DOHH2 (cell line): ENCODE data around the gene NKTR.

Source experiments
- H3F3A ChIP-seq: fragments of 200-600 bp; sonication (generic), shearing (Covaris generic); 2 replicates; pipeline ENCODE4 v1.6.0; 2016; ENCODE audit warnings: antibody characterized with exemption, mild to moderate bottlenecking; ENCODE audit not compliant: control insufficient read depth, insufficient read depth
- H3K27ac ChIP-seq: fragments of 200-600 bp; sonication (generic); 2 replicates; pipeline ENCODE4 v1.5.1; 2014; ENCODE audit warnings: low read depth, mild to moderate bottlenecking, low read length, moderate library complexity
- H3K27me3 ChIP-seq: fragments of 200-600 bp; sonication (generic); 2 replicates; pipeline ENCODE4 v1.6.1; 2014; ENCODE audit warnings: mild to moderate bottlenecking, low read length, mixed read lengths; ENCODE audit not compliant: control insufficient read depth
- H3K36me3 ChIP-seq: fragments of 200-600 bp; sonication (generic); 2 replicates; pipeline ENCODE4 v1.6.1; 2014; ENCODE audit warnings: mild to moderate bottlenecking, low read length, moderate library complexity, mixed read lengths; ENCODE audit not compliant: control insufficient read depth
- H3K4me1 ChIP-seq: fragments of 200-600 bp; sonication (generic); 2 replicates; pipeline ENCODE4 v1.6.1; 2014; ENCODE audit warnings: mild to moderate bottlenecking, low read length, mixed read lengths; ENCODE audit not compliant: control insufficient read depth
- H3K4me2 ChIP-seq: fragments of 200-600 bp; sonication (generic); 2 replicates; pipeline ENCODE4 v1.6.0; 2014; ENCODE audit warnings: mild to moderate bottlenecking, low read length, moderate library complexity
- H3K4me3 ChIP-seq: fragments of 200-600 bp; sonication (generic); 2 replicates; pipeline ENCODE4 v1.5.1; 2014; ENCODE audit warnings: mild to moderate bottlenecking, low read length, mixed read lengths
- H3K79me2 ChIP-seq: fragments of 200-600 bp; sonication (generic); 2 replicates; pipeline ENCODE4 v1.6.1; 2014; ENCODE audit warnings: mild to moderate bottlenecking, low read length, mixed read lengths; ENCODE audit not compliant: control insufficient read depth
- H3K9me2 ChIP-seq: fragments of 200-600 bp; sonication (generic); replicated peaks from 2 replicates; pipeline ENCODE4 v1.6.1; 2014; ENCODE audit warnings: mild to moderate bottlenecking, low read length, mixed read lengths; ENCODE audit not compliant: control insufficient read depth
- H3K9me3 ChIP-seq: fragments of 200-600 bp; sonication (generic); 2 replicates; pipeline ENCODE4 v1.6.1; 2014; ENCODE audit warnings: antibody characterized with exemption, low read length, mixed read lengths; ENCODE audit not compliant: control insufficient read depth, insufficient read depth
- H4K20me1 ChIP-seq: fragments of 200-600 bp; sonication (generic); 2 replicates; pipeline ENCODE4 v1.6.0; 2014; ENCODE audit warnings: low read depth, mild to moderate bottlenecking, antibody characterized with exemption, low read length, moderate library complexity; ENCODE audit not compliant: control insufficient read depth, insufficient read depth
- EZH2phosphoT487 ChIP-seq: fragments of 200-600 bp; sonication (generic); IDR thresholded peaks from 2 replicates; pipeline ENCODE4 v1.6.1; 2017; ENCODE audit warnings: borderline replicate concordance, mild to moderate bottlenecking, antibody characterized with exemption, low read length, moderate library complexity, mixed read lengths
- TF ChIP-seq, protein P1 (sequence below): fragments of 200-600 bp; sonication (generic); IDR thresholded peaks from one replicate; pipeline ENCODE4 v1.5.1; 2014; ENCODE audit warnings: antibody characterized with exemption, mild to moderate bottlenecking, low read depth, low read length; ENCODE audit not compliant: poor library complexity, severe bottlenecking

Gene NKTR

DNA sequence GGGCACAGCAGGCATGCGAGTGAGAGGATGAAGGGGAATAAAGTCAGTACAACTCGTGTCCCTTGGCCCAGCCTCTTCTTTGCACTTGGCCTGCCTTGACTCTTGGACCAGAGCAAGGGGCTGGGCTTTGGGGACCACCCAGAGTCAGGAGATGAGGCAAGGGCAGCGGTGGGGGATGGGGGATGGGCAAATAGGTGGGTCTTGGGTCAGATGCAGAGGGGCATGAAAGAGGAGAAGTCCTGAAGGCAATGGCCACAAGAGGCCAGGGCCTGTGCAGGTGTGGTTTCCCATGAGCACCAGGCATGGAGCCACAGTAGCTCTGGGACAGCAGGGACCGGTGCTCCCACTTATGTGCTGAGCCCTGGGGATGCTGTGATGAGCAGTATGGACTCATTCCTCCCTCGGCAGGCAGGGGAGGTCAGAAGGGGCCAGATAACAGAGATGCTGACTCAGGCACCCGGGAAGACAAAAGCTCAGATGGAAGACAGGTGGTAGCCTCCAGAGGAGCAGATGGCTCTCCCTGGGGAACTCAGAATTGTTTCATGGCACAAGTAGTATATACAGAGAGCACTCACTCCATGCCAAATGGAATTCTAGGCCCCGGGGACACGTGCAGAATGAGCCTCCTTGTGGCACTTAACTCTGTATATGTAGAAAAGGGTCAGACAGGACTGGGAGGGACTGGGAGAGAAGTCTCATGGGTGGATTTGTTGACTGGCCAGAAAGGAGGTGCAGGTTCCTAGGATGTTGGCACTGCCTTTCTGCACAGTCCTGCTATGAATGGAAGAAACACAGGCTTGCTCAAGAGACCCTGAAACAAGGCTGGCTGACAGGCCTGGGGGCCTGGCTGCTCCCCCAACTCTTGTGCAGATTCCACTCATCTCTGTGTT, 67.3 kb downstream of the NKTR start:
- Histone ChIP-seq H3K9me2 (no peaks in the 10 kb centered on the region; the same call in 1 of the 2 replicates), H3K27ac (no peak overlapping the region), H3K9me3 (no peaks in the 10 kb centered on the region; the same call in 1 of the 2 replicates), H3K27me3 (no peaks in the 10 kb centered on the region), H3K4me3 (no peak overlapping the region), H3F3A (no peaks in the 10 kb centered on the region), H4K20me1 (no peaks in the 10 kb centered on the region), H3K36me3 (no peaks in the 10 kb centered on the region), H3K4me2 (no peak overlapping the region), H3K79me2 (no peaks in the 10 kb centered on the region), H3K4me1 (peaks cover 8% of the 10 kb centered on the region)
- TF ChIP-seq, protein P1, sequence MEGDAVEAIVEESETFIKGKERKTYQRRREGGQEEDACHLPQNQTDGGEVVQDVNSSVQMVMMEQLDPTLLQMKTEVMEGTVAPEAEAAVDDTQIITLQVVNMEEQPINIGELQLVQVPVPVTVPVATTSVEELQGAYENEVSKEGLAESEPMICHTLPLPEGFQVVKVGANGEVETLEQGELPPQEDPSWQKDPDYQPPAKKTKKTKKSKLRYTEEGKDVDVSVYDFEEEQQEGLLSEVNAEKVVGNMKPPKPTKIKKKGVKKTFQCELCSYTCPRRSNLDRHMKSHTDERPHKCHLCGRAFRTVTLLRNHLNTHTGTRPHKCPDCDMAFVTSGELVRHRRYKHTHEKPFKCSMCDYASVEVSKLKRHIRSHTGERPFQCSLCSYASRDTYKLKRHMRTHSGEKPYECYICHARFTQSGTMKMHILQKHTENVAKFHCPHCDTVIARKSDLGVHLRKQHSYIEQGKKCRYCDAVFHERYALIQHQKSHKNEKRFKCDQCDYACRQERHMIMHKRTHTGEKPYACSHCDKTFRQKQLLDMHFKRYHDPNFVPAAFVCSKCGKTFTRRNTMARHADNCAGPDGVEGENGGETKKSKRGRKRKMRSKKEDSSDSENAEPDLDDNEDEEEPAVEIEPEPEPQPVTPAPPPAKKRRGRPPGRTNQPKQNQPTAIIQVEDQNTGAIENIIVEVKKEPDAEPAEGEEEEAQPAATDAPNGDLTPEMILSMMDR, result no peak
- no peak for TF ChIP-seq EZH2phosphoT487

DNA sequence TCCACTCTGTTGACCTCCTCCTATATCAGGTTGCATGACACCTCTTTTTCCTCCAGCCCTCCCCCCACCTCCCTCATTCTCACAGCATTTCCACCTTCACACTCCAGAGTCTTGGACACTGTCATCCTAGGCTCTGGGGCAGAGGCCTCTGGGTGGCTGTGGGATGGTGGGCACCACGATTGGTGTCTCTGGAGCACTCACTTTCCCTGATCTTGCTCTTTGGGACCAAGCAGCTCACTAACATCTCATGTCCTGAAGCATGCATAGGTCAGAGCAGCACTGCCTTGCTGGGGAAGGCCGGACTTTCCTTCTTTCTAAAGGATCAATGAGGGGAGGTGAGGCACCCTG, 67.9 kb downstream of the NKTR start:
- no peak overlapping the region for H3K27ac ChIP-seq

DNA sequence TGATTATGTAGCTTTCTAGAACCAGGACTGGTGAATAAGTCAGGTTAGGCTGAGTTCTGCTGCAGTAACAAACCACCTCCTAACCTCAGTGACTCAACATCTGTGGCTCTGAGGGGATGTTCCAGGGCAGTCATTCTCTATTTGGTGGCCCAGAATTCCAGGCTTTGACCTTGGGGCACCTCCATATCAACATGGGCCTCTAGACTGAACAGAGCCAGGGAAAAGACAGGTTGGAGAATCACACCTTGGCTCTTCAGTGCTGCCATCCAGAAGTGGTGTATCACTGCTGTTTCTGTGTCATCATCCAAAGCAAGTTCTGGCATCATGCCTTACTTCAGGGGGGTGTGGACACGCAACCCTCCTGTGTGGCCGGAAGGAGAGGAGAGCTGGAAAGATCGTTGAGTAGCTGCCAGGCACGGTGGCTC, 68.3 kb downstream of the NKTR start:
- no peak overlapping the region for H3K27ac ChIP-seq
- TF ChIP-seq, protein P1, result no peak
- no peak for TF ChIP-seq EZH2phosphoT487
- H3K9me3 ChIP-seq, result no peaks in the 10 kb centered on the region; the same call in 1 of the 2 replicates
- H3F3A ChIP-seq, result no peaks in the 10 kb centered on the region
- peaks cover 2% of the 10 kb centered on the region for H3K4me1 ChIP-seq
- H3K27me3 ChIP-seq, result no peaks in the 10 kb centered on the region
- no peak overlapping the region for H3K4me2 ChIP-seq
- no peaks in the 10 kb centered on the region for H3K36me3 ChIP-seq
- H4K20me1 ChIP-seq, result no peaks in the 10 kb centered on the region
- H3K4me3 ChIP-seq, result no peak overlapping the region
- no peaks in the 10 kb centered on the region; the same call in 1 of the 2 replicates for H3K9me2 ChIP-seq
- no peaks in the 10 kb centered on the region for H3K79me2 ChIP-seq

More for the DNA sequence above, 67.9 kb downstream of the NKTR start:
- H3K4me1 ChIP-seq, result peaks cover 7% of the 10 kb centered on the region
- no peaks in the 10 kb centered on the region for H3K27me3 ChIP-seq
- H3F3A ChIP-seq, result no peaks in the 10 kb centered on the region
- H3K9me2 ChIP-seq, result no peaks in the 10 kb centered on the region; the same call in 1 of the 2 replicates
- no peak overlapping the region for H3K4me2 ChIP-seq
- no peaks in the 10 kb centered on the region for H3K79me2 ChIP-seq
- no peak for TF ChIP-seq EZH2phosphoT487
- TF ChIP-seq, protein P1, result no peak
- H3K36me3 ChIP-seq, result no peaks in the 10 kb centered on the region
- H3K9me3 ChIP-seq, result no peaks in the 10 kb centered on the region; the same call in 1 of the 2 replicates
- no peak overlapping the region for H3K4me3 ChIP-seq
- no peaks in the 10 kb centered on the region for H4K20me1 ChIP-seq
